HCT116 (cell line): Measurements from ENCODE around the gene EFR3B.

Experiments
- CTCF ChIP-seq, 3 experiments: fragments of 200-600 bp in 1 of 3; sonication (generic) in 1 of 3; IDR thresholded peaks in 2 of 3; conservative IDR thresholded peaks in 1 of 3; 2 replicates each; pipeline ENCODE4 v1.5.1; 2012 to 2017; ENCODE audit warnings: low read depth in 2 of 3, low read length in 2 of 3, antibody characterized with exemption in 1 of 3, borderline replicate concordance in 1 of 3, control low read depth in 1 of 3, mild to moderate bottlenecking in 1 of 3, mixed read lengths in 1 of 3, mixed run types in 1 of 3, moderate library complexity in 1 of 3; ENCODE audit not compliant: insufficient read depth in 1 of 3
- MAX ChIP-seq: IDR thresholded peaks from 2 replicates; pipeline ENCODE4 v1.6.1; 2012
- POLR2A ChIP-seq: IDR thresholded peaks from 2 replicates; pipeline ENCODE4 v1.7.0; 2011; ENCODE audit warnings: borderline replicate concordance; ENCODE audit not compliant: insufficient read depth, insufficient read length; ENCODE audit errors: extremely low read depth
- REST ChIP-seq: IDR thresholded peaks from 2 replicates; pipeline ENCODE4 v1.6.1; 2012; ENCODE audit warnings: low read depth
- SIN3A ChIP-seq: IDR thresholded peaks from 2 replicates; pipeline ENCODE4 v1.6.1; 2012; ENCODE audit warnings: low read depth
- YY1 ChIP-seq: IDR thresholded peaks from 2 replicates; pipeline ENCODE4 v1.6.1; 2011; ENCODE audit warnings: low read length, low read depth, moderate library complexity, mild to moderate bottlenecking; ENCODE audit not compliant: insufficient replicate concordance; ENCODE audit errors: extremely low read depth

GRCh38 chr2:25177211-25177611 lies 135.3 kb downstream of the EFR3B start:
- TF ChIP-seq MAX (no peak), REST (no peak), SIN3A (no peak), POLR2A (no peak), CTCF (IDR thresholded peaks at IDR 0.05 in 2 of 3, conservative IDR thresholded peaks at IDR 0.05 in 1 of 3; ENCODE audit: borderline replicate concordance in 1 of 3, insufficient read depth in 1 of 3, low read depth in 2 of 3, low read length in 2 of 3) (no peak), YY1 (no peak)
